HK-2 (cell line): ENCODE data around the gene RBM26.

Experiments
- DNase-seq: peaks from one replicate; pipeline ENCODE4 v3.0.0-alpha.2; 2018; ENCODE audit not compliant: unreplicated experiment

The RBM26 gene, protein sequence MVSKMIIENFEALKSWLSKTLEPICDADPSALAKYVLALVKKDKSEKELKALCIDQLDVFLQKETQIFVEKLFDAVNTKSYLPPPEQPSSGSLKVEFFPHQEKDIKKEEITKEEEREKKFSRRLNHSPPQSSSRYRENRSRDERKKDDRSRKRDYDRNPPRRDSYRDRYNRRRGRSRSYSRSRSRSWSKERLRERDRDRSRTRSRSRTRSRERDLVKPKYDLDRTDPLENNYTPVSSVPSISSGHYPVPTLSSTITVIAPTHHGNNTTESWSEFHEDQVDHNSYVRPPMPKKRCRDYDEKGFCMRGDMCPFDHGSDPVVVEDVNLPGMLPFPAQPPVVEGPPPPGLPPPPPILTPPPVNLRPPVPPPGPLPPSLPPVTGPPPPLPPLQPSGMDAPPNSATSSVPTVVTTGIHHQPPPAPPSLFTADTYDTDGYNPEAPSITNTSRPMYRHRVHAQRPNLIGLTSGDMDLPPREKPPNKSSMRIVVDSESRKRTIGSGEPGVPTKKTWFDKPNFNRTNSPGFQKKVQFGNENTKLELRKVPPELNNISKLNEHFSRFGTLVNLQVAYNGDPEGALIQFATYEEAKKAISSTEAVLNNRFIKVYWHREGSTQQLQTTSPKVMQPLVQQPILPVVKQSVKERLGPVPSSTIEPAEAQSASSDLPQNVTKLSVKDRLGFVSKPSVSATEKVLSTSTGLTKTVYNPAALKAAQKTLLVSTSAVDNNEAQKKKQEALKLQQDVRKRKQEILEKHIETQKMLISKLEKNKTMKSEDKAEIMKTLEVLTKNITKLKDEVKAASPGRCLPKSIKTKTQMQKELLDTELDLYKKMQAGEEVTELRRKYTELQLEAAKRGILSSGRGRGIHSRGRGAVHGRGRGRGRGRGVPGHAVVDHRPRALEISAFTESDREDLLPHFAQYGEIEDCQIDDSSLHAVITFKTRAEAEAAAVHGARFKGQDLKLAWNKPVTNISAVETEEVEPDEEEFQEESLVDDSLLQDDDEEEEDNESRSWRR

DNA sequence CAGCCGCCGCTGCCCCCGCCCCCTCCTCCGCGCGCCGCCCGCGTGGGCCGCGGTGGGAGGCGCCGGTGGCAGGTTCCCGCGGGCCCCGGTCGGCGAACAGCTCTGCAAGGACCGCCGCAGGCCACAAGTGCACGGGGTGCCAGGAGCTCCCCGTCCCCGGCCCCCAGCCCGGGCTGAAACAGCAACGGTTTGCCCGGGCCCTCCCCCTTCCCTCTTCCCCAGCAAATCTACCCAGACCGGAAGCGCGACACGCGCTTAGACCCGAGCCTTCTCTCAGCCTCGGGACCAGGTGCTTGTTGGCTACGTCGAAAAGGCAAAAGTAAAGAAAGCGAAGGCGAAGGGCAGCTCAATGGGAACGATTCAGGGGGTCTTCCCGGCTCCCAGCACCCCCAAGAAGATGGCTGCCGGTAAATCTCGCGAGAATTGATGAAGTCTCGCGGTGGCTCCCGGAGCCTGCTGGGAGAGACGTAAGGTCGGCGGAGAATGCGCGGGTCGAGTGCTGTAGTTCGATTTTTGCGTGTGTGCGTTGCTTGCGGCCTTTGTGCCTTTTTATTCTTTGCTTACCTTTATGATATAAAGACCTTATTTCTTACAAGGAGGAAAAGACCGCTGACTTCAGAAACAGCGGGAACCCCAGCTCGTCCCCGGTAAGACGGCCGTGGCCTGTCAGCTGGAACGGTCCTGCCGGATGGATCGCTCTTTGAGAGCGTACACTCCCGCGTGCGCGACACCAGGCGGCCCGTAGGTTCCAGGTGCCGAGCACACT is at the start of gene RBM26:
TSS of gene RBM26 (minus strand) at position 425 of the 766 bp plus-strand sequence. CDS start 481 bp downstream, outside the sequence.
- DNase-seq = peak; percentile 83

DNA sequence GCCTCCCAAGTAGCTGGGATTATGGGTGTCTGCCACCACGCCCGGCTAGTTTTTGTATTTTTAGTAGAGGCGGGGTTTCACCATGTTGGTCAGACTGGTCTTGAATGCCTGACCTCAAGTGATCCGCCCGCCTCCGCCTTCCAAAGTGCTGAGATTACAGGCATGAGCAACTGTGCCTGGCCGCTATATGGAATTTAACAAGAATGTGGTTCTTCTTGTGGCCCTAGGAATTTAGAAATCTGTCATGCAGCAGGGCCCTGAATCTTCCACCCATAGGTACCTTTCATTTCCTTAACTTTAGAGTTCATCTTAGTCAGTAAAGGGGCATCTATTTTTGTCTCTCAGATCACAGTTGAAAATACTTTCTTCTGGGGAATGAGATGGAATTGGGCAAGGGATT is 49.3 kb upstream of the RBM26 start:
- DNase-seq = no peak

DNA sequence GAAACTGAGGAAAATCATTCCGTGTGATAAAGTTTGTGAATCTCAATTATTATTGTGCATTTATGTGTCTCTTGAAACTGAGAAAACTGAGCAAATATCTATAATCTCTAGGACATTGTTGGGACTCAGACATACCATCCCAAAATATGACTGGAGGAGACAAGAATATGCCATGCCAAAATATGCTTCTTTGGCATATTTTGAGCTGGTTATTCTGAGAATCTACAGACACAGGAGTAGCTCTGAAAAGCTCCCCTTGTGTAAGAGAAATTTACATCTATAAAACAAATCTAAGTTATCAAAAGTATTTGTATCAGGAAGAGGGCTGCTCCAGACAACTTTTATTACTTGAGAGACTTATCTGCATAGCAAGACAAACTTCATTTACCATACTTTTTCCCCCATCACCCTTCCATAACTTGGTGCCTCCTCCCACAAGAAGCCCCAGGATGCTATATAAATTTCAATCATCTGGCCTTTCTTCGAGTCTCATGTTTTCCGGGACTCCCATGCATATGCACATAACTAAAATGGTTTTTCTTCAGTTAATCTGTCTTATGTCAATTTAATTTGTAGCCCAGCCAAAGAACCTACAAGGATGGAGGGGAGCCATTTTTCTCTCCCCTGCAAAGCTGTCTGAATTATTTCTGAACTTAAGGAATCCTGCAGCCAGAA is 46.3 kb upstream of the RBM26 start:
- no peak for DNase-seq

DNA sequence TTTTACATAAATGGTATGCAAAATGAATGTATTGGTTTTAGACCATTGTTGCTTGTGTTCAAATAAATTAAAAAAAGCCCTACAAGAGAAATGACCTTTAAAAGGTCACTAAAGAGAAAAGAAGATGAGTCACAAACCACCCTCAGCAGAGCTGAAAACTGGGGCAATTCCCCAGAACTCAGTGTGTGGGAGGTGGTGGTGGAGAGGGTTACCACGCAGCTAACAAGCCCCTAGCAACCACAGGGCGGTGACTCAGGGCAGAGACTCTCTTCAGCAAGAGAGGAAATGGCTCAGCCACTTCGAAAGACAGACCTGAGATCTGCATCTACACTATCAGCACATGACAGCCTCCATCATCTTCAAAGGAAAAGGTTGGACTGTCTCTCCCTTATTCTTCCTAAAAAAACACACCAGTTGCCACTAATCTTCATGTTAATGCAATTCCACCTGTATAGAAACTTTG is 45.5 kb upstream of the RBM26 start:
- peak; percentile 61 for DNase-seq

DNA sequence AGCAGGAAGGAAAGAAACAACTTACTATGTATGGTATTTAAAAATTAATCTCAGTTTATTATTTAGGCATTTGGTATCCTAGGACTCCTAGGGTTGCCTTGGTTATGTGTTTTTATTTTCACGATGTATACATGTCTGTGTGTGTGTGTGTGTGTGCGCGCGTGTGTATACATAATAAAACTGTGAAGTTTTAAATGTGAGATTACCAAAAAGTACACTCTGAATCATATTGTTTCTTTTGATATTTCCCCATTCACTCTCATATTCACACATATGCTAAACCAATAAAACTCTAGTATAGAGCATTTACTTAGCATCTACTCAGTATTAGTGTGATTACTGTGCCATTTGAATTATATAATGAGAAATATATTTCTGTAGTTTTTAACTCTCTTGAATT is 44.1 kb upstream of the RBM26 start:
- DNase-seq = no peak

DNA sequence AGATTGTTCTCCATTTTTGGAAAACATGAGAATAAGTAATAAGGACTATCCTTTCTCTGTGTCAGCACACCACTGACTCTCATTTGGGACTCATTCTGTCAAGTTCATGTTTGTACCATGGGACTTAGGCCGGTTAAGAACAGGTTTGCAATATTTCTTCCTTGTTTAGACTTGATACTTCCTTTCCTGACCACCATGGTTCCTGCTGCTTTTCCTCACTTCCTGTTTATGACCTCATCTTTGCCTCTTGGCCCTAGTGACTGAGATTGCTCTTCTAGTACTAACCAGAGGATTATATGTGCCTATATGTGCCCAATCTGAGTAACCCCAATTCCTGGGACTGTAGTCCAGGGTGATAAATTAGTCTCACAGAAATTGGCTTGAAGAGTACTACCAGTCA is 42.4 kb upstream of the RBM26 start:
- no peak for DNase-seq

DNA sequence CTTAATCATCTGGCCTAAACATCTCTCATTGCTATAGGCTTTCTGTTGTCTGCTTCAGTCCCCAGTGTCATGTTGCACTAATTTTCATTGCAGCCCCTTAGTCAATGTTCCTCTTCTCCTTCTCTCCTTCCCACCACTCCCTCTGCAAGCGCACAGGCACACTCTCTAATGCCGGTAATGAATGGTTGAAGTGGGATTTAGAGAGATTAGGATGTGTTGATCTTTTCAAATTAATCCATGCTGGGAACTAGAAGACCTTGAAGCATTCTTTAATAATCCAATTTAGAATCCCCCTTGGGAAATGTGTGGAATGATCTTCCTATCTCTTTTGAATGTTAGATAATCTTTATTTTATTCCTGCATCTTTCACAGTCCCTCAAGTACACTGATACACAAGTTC is 41.7 kb upstream of the RBM26 start:
- no peak for DNase-seq

DNA sequence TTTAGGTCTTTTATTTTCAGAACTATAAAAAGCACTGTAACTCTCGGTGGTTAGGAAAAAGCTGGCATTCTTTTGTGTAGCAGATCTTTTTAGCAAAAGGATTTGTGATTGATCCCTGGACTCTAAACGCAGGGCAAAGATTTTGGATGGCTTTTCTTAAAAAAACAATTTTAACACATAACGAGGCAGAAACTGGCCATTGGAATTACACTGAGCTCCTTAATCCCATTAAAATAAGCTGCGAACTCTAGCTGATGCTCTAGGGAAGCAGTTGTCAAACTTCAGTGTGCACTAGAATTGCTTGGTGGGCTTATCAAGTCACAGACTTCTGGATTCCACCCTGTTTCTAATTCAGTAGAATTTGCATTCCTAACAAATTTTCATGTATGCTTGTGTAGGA is 41.1 kb upstream of the RBM26 start:
- no peak for DNase-seq

DNA sequence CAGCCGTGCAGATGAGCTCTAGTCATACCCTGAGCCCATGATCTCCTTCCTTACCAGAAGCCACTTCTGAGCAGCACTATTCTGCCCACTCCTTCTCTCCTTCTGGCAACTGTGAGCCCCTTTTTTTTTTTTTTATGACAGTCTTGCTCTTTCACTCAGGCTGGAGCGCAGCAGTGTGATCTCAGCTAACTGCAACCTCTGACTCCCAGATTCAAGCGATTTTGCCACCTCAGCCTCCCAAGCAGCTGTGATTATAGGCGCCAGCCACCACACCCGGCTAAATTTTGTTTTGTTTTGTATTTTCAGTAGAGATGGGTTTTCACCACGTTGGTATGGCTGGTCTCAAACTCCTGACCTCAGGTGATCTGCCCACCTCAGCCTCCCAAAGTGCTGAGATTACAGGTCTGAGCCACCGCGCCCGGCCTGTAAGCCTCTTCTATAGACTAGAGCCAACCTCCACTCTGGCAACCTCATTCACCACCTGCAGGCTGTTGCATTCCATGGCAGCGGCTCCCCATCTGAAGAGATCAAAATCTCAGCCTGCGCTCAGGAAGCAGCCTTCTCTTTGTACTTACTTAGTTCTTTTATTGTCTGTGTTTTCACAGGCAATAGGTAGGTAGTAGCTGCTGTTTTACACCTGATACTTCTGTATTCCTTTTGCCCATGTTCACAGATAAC is 40.1 kb upstream of the RBM26 start:
- DNase-seq = no peak

DNA sequence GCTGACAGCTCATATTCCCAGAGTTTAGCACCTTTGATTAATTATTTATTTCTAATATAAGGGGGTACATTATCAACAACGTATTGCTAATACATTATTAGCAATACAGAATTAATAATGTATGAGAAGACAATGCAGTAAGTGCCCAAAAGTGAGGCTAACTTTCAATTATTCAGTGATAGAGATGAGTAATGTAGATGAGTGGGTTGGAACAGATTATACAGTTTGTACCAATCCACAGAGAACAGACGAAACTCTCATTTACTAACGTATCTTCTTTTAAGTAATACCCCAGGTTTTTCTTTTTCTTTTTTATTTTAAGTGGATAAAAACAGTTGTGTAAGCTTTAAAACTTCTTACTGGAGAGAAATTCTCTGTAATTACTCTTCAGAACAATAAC is 36.7 kb upstream of the RBM26 start:
- no peak for DNase-seq

DNA sequence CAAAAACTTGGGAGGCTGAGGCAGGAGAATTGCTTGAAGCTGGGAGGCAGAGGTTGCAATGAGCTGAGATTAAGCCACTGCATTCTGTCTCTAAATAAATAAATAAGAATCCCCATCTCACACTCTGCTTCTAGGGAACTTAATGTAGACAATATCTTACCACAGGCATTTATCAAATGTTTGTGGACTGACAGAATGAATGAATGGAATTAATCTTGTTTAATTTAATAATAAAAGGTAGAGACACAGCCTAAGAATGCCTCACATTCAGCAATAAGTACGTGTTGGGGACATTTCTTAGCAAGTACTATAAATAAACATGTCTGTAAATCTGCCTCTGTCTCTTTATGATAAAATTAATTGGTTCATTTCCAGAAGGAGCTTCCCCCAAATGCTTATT is 36.2 kb upstream of the RBM26 start:
- DNase-seq = no peak

DNA sequence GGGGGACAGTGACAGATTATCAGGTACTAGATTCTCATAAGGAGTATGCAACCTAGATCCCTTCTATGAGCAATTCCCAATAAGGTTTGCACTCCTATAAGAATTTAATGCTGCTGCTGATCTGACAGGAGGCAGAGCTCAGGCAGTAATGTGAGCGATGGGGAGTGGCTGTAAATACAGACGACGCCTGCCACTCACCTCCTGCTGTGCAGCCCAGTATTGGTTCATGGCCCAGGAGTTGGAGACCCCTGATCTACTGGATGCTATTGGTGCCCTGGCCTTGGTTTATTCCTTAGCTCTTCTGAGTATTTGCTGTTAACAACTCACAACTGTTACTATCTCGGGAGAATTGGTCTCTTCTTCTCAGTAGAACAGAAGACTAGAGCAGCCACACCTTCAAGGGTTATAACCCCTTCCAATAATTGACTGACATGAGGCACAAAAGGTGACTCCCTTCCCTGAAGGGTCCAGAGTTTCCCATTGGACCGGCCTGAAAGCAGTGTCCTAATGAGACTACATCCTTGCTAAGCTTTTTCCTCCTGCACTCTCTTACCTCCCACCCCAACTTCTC is 35.0 kb upstream of the RBM26 start:
- no peak for DNase-seq

DNA sequence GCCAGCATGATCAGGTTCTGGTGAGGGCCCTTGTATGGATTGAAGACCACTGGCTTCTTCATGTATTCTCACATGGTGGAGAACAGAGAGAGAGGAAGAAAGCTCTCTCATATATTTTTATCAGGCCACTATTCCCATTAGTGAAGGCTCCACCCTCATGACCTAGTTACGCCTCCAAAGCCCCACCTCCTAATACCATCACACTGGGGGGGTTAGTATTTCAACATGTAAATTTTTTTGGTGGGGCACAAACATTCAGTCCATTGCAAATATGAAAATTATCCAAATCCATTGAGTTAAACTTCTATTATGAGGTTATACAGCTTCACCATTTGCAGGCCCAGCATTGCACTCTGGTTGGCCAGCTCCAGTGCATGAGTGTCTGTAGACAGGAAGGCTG is 33.2 kb upstream of the RBM26 start:
- DNase-seq = no peak

DNA sequence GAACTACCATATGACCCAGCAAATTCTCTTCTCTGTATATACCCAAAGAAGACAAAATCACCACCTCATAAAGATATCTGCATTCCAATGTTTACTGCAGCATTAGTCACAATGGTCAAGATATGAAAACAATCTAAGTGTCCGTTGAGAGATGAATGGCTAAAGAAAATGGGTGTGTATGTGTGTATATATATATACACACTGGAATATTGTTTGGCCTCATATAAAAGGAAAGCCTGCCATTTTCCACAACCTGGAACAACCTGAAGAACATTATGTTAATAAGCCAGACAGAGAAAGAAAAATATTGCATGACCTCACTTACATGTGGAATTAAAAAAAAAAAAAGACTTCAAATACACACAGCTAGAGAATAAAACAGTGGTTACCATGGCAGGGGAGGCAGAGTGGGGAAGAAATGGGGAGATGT is 29.5 kb upstream of the RBM26 start:
- no peak for DNase-seq

DNA sequence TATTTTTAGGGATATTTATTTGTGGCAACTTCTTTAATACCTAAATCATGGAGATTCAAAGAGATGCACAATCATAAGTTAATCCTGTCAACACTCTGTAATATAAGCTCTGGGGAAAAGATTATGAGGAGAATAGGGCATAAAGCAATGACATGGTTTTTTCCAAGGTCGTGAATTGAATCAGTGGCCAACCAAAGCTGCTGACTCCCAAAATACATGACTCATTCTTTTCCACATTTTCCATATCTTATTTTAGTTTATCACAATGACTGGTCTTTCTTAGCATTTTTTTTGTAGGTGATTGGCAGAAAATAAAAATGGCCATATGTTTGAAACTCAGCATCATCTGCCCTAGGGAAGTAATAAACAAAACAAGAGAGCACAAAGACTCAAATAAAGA is 28.5 kb upstream of the RBM26 start:
- DNase-seq = no peak

DNA sequence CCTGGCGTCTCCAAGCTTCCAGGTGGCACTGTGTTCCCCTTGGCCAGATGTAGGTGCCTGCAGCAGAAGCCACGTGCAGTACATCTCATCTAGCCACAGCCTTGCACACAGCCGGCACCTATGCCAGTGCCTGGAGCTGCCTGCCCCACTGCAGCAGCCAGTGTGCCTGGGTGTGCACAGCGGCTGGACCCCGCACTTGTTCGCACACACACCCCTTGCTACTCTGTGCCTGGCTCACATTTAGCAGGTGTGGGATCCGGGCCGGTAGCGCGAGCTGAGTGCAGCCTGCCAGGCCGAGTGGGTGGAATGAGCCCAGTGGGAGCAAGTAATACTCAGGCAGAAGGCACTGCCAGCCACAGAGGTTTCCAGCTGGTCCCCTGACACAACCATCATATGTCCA is 26.9 kb upstream of the RBM26 start:
- DNase-seq = no peak

DNA sequence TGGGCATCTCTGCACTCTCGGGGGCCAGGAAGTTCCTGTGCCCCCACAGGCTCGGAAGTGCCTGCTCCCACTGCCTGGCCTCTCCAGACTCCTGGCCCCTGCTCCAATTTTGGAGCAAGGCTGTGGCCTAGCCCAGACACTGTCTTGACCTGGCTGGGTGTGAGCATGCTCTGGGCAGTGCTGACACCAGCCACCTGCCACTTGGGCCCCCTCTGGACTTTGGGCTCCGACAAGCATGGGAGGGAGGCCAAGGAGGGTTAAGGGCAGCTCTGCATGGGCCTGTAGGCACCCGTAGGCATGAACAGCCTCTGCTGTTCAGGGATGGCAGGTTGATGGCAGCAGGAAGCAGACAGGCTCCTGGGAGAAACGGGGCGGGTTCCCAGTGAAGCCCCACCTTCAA is 26.0 kb upstream of the RBM26 start:
- DNase-seq = no peak

DNA sequence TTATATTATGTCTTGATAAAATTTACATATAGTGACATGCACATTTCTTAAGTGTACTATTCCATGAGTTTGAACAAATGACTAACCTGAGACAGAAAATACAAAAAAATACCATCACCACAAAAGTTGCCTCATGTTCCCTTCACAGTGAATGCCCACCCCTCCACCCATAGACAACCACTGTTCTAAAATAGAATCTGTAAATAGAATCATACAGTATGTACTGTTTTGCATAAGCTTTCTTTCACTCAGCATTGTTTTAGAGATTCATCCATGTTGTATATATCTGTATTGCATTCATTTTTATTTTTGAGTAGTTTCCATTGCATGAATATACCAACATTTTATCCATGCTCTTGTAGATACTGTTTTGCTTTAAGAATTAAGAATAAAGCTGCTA is 23.3 kb upstream of the RBM26 start:
- DNase-seq = no peak

DNA sequence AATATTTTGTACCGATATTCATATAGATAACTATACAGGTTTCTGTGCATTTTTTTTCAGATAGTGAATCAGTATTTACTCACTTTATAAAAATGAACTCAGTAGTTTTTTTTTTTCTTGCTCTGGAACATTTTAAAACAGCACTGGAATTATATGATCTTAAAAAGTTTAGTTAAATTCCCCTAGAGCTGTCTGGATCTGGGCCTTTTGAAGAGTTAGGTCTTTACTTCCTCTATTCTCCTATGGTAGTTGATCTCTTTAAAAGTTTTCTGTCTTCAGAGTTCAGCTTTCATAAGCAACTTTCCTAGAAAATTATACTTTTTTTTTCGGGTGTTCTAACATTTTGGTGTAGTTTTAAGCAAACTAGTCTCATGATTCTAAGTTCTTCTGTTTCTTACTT is 21.8 kb upstream of the RBM26 start:
- no peak for DNase-seq

DNA sequence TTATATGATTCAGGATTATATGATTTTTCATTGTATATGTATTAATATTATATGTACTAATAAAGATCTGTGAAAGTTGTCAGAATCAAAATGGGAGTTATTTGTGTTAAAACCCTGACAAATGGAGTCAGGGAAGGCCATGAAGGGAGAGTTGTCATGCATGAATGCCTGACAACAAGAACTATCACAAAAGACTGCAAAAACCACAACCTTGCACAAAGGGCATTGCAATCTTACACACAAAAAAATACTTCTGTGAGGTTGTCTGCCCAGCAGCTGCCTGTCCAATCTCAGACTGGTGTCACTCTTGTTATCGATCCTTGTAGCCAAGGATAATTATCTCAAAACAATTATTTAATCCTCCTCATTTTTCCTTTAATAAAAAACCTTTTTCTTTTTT is 21.2 kb upstream of the RBM26 start:
- DNase-seq = no peak
